Peyer's patch (tissue), 4 donors: ENCODE data around the gene TNFAIP3.

Experiments used
- CTCF ChIP-seq, 6 experiments: fragments of 450-650 bp in 4 of 6; fragments of 200-600 bp in 2 of 6; sonication (generic) in 1 of 6; IDR thresholded peaks; one replicate each; pipeline ENCODE4 v1.5.1; 2017 to 2019; ENCODE audit warnings: antibody characterized with exemption in 6 of 6, mild to moderate bottlenecking in 3 of 6, moderate library complexity in 1 of 6
- POLR2A ChIP-seq, 2 donors: fragments of 450-650 bp; IDR thresholded peaks; one replicate each; pipeline ENCODE4 v1.5.1; 2017; ENCODE audit warnings: antibody characterized with exemption in 2 of 2, mild to moderate bottlenecking in 2 of 2, moderate library complexity in 2 of 2

GRCh38 chr6:137928286-137928685 is 61.2 kb downstream of the TNFAIP3 start:
- TF ChIP-seq POLR2A (IDR thresholded peaks at IDR 0.05) (no peak), CTCF (IDR thresholded peaks at IDR 0.05) (no peak)
